Measurements from ENCODE around the gene PNLIPRP3. TPM values are rescaled to one million over a fixed set of nuclear protein-coding genes. Genes with fewer than 3 reads are reported as not detected.

The PNLIPRP3 gene
- total RNA-seq, 1 experiment from 2014 or later, result not detected

- no peaks in the 10 kb centered on the region for H4K20me1 ChIP-seq (ENCODE audit: insufficient read depth)
- H3K4me2 ChIP-seq, result no peak overlapping the region
- H3K27me3 ChIP-seq (ENCODE audit: insufficient read depth, low read depth), result peaks cover 7% of the 10 kb centered on the region; the same call in 1 of the 2 replicates
- no peak overlapping the region for H2AFZ ChIP-seq
- intact Hi-C loops (cut with micrococcal nuclease; ENCODE audit: unreplicated experiment), result no loop called here
- no TSS peak for BruUV-seq (replicated peaks)
- TF ChIP-seq CTCF (conservative IDR thresholded peaks at IDR 0.05), result no peak
- no peak for TF ChIP-seq EZH2 (IDR thresholded peaks at IDR 0.05; ENCODE audit: low read depth)
- H3K9me2 ChIP-seq (ENCODE audit: insufficient read depth), result no peaks in the 10 kb centered on the region
- H3K4me3 ChIP-seq, result no peak overlapping the region
- POLR2A ChIA-PET (ENCODE audit: unreplicated experiment), result no interaction called here
- H3K79me2 ChIP-seq (ENCODE audit: low read depth), result no peaks in the 10 kb centered on the region
- H3K27ac ChIP-seq, result no peak overlapping the region
- no peaks in the 10 kb centered on the region for H3K9me3 ChIP-seq (ENCODE audit: insufficient read depth, low read depth)
- no peaks in the 10 kb centered on the region for H3K4me1 ChIP-seq (replicated peaks; ENCODE audit: insufficient read depth)
- H3F3A ChIP-seq (ENCODE audit: insufficient read depth, low read depth), result no peaks in the 10 kb centered on the region
- no peak for DNase-seq
- H3K36me3 ChIP-seq (ENCODE audit: low read depth), result no peaks in the 10 kb centered on the region
- CTCF ChIA-PET, result interaction anchor here (0.7 kb wide), 1 partner anchor 364 kb away, joined by 3 read pairs; no protein-coding TSS in a partner anchor
Measured at GRCh38 chr10:116524736-116525135, 97.1 kb downstream of the PNLIPRP3 start.

- H3K27me3 ChIP-seq (ENCODE audit: insufficient read depth, low read depth), result peaks cover 7% of the 10 kb centered on the region; the same call in 1 of the 2 replicates
- no peaks in the 10 kb centered on the region for H3K36me3 ChIP-seq (ENCODE audit: low read depth)
- H4K20me1 ChIP-seq (ENCODE audit: insufficient read depth), result no peaks in the 10 kb centered on the region
- no peak overlapping the region for H2AFZ ChIP-seq
- ChIA-PET CTCF (no interaction called here), POLR2A (ENCODE audit: unreplicated experiment) (no interaction called here)
- no peaks in the 10 kb centered on the region for H3K4me1 ChIP-seq (replicated peaks; ENCODE audit: insufficient read depth)
- TF ChIP-seq EZH2 (IDR thresholded peaks at IDR 0.05; ENCODE audit: low read depth), result no peak
- TF ChIP-seq CTCF (conservative IDR thresholded peaks at IDR 0.05), result no peak
- no peaks in the 10 kb centered on the region for H3K79me2 ChIP-seq (ENCODE audit: low read depth)
- H3K9me3 ChIP-seq (ENCODE audit: insufficient read depth, low read depth), result no peaks in the 10 kb centered on the region
- no peak overlapping the region for H3K27ac ChIP-seq
- no peak overlapping the region for H3K4me2 ChIP-seq
- no peaks in the 10 kb centered on the region for H3F3A ChIP-seq (ENCODE audit: insufficient read depth, low read depth)
- no peak for DNase-seq
- H3K9me2 ChIP-seq (ENCODE audit: insufficient read depth), result no peaks in the 10 kb centered on the region
- intact Hi-C loops (cut with micrococcal nuclease; ENCODE audit: unreplicated experiment), result no loop called here
- no TSS peak for BruUV-seq (replicated peaks)
- no peak overlapping the region for H3K4me3 ChIP-seq
Measured at GRCh38 chr10:116526219-116526618, 98.6 kb downstream of the PNLIPRP3 start.

Other genes with a start within 250 kb of the PNLIPRP3 start
- gene GFRA1, start 154.6 kb upstream of the PNLIPRP3 start, total RNA-seq (2021), result 0.05 and 0.11 TPM in 2 replicates
- gene CCDC172, start 103.4 kb upstream of the PNLIPRP3 start, total RNA-seq (2021), result not detected in 2 replicates
- not detected in 2 replicates for gene PNLIP, start 118.1 kb downstream of the PNLIPRP3 start, total RNA-seq (2021)
- gene PNLIPRP1, start 163.1 kb downstream of the PNLIPRP3 start, total RNA-seq (2021), result not detected in 2 replicates
- not detected in 2 replicates for gene PNLIPRP2, start 193.1 kb downstream of the PNLIPRP3 start, total RNA-seq (2021)